BJ (cell line): ENCODE measurements around the gene TUBB4B. TPM values are rescaled to one million over a fixed set of nuclear protein-coding genes. Genes with fewer than 3 reads are reported as not detected.
A peak's percentile ranks its signal among the peaks of the same experiment; 100 is the strongest.

ENCODE experiments used
- CTCF ChIA-PET: fragments of 350-600 bp; formaldehyde crosslinking; extraction: SDS; loops from one replicate; lab custom pipeline; 2021; ENCODE audit warnings: antibody characterized with exemption, inconsistent platforms; lab: Yijun Ruan, JAX
- POLR2A ChIA-PET: fragments of 300-600 bp; sonication (Branson Sonifier 250); formaldehyde crosslinking; extraction: SDS; loops from one replicate; lab custom pipeline; 2021; ENCODE audit warnings: antibody characterized with exemption; lab: Charles Lee
- DNase-seq: peaks from one replicate; pipeline ENCODE4 v3.0.0-alpha.2; 2011; ENCODE audit warnings: low read depth
- H3K27me3 ChIP-seq: 2 replicates; pipeline ENCODE4 v1.6.0; 2011; ENCODE audit warnings: low read length; ENCODE audit not compliant: control insufficient read depth, insufficient read depth
- H3K36me3 ChIP-seq: 2 replicates; pipeline ENCODE4 v1.5.1; 2011; ENCODE audit warnings: low read length; ENCODE audit not compliant: control insufficient read depth, insufficient read depth
- H3K4me3 ChIP-seq: 2 replicates; pipeline ENCODE4 v1.5.1; 2011; ENCODE audit warnings: low read depth, mild to moderate bottlenecking, control low read depth, low read length
- polyA plus RNA-seq: library from polyadenylated mRNA; depleted of rRNA; stranded (reverse); fragments of >200 nt; gene quantifications from 2 replicates; pipeline ENCODE4 v1.2.3, GENCODE V29; 2011; rRNA removed
- TF ChIP-seq, protein P1 (sequence below): IDR thresholded peaks from 2 replicates; pipeline ENCODE4 v1.5.1; 2011; ENCODE audit warnings: low read depth, mild to moderate bottlenecking, control low read depth, inconsistent platforms, low read length, moderate library complexity; ENCODE audit not compliant: insufficient read depth

TUBB4B gene
- polyA plus RNA-seq, 1 experiment: 385 TPM

DNA sequence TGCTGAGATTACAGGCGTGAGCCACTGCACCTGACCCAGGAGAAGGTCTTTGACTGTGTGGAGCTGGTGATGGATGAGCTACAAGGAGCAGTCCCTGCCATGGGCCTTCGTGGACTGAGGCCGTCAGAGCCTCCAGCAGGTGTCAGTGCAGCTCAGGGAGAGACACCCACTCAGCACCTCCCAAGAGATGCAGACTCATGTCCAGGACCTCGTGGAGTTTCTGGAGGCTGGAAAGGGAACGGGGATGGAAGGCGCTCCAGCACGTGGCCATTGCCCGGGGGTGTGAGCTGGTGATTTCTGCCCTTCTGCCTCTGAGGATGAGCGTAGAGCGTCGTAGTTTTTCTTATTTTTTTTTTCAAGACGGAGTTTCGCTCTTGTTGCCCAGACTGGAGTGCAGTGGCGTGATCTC, 45.9 kb downstream of the TUBB4B start:
- TF ChIP-seq, protein P1, sequence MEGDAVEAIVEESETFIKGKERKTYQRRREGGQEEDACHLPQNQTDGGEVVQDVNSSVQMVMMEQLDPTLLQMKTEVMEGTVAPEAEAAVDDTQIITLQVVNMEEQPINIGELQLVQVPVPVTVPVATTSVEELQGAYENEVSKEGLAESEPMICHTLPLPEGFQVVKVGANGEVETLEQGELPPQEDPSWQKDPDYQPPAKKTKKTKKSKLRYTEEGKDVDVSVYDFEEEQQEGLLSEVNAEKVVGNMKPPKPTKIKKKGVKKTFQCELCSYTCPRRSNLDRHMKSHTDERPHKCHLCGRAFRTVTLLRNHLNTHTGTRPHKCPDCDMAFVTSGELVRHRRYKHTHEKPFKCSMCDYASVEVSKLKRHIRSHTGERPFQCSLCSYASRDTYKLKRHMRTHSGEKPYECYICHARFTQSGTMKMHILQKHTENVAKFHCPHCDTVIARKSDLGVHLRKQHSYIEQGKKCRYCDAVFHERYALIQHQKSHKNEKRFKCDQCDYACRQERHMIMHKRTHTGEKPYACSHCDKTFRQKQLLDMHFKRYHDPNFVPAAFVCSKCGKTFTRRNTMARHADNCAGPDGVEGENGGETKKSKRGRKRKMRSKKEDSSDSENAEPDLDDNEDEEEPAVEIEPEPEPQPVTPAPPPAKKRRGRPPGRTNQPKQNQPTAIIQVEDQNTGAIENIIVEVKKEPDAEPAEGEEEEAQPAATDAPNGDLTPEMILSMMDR: peak; percentile 58
- H3K4me3 ChIP-seq: no peak overlapping the region
- 0 out of 2 replicates have a peak, but pooled peaks cover 2% of the 10 kb centered on the region for H3K36me3 ChIP-seq
- ChIA-PET CTCF (interaction anchor here (0.8 to 2.1 kb wide), 8 partner anchors 10 to 314 kb away, joined by 3 to 11 read pairs (median 4); partner anchors contain the start of genes NRARP and TOR4A), POLR2A (no interaction called here)
- DNase-seq: no peak
- H3K27me3 ChIP-seq: no peaks in the 10 kb centered on the region

DNA sequence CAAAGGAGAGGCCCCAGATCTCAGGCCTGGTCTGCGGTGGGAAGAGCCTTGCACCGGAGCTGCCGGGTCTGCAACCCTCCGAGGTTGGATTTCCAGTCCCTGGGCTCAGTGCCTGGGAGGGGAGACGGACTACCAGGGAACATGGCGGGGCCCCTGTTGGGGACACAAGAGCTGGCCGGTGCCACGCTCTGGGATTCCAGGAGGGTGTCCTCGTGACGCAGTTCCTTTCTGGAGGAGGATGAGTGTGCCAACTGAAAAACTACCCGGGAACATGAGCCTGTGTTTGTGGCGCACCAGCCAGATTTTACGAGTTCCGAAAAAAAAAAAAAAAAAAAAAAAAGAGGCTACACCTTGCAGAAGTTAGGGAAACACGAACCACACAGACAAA, 52.0 kb downstream of the TUBB4B start:
- TF ChIP-seq, protein P1: no peak
- ChIA-PET POLR2A (interaction anchor here (0.5 kb wide), 1 partner anchor 8 kb away, joined by 10 read pairs; no protein-coding TSS in a partner anchor), CTCF (interaction anchor here (0.6 to 1.2 kb wide), 4 partner anchors 9 to 153 kb away, joined by 3 to 6 read pairs (median 3); partner anchors contain the start of gene NRARP)
- Histone ChIP-seq H3K27me3 (peaks cover 11% of the 10 kb centered on the region), H3K4me3 (no peak overlapping the region), H3K36me3 (no peaks in the 10 kb centered on the region)
- DNase-seq: no peak

Other genes with a start within 250 kb of the TUBB4B start
- 10.3 and 11.8 TPM in 2 replicates for gene PAXX, start 248.9 kb upstream of the TUBB4B start, polyA plus RNA-seq
- gene CLIC3, start 244.7 kb upstream of the TUBB4B start, polyA plus RNA-seq: 3.9 and 4.0 TPM in 2 replicates
- gene ABCA2, start 213.1 kb upstream of the TUBB4B start, polyA plus RNA-seq: 8.7 and 16.0 TPM in 2 replicates
- not detected in 2 replicates for gene FUT7, start 209.2 kb upstream of the TUBB4B start, polyA plus RNA-seq
- 21.8 and 31.9 TPM in 2 replicates for gene NPDC1, start 195.1 kb upstream of the TUBB4B start, polyA plus RNA-seq
- gene ENTPD2, start 187.2 kb upstream of the TUBB4B start, polyA plus RNA-seq: not detected in 2 replicates
- gene SAPCD2, start 170.7 kb upstream of the TUBB4B start, polyA plus RNA-seq: 5.1 and 8.6 TPM in 2 replicates
- 2.8 and 5.6 TPM in 2 replicates for gene UAP1L1, start 163.8 kb upstream of the TUBB4B start, polyA plus RNA-seq
- 53.0 and 80.0 TPM in 2 replicates for gene MAN1B1, start 154.3 kb upstream of the TUBB4B start, polyA plus RNA-seq
- 66.7 and 94.4 TPM in 2 replicates for gene DPP7, start 126.6 kb upstream of the TUBB4B start, polyA plus RNA-seq
- 0.04 and 0.10 TPM in 2 replicates for gene GRIN1, start 102.1 kb upstream of the TUBB4B start, polyA plus RNA-seq
- not detected in 2 replicates for gene LRRC26, start 71.2 kb upstream of the TUBB4B start, polyA plus RNA-seq
- gene TMEM210, start 69.2 kb upstream of the TUBB4B start, polyA plus RNA-seq: not detected in 2 replicates
- 14.6 and 25.5 TPM in 2 replicates for gene ANAPC2, start 52.7 kb upstream of the TUBB4B start, polyA plus RNA-seq
- gene SSNA1, start 52.6 kb upstream of the TUBB4B start, polyA plus RNA-seq: 53.8 and 81.4 TPM in 2 replicates
- 2.9 and 3.5 TPM in 2 replicates for gene TPRN, start 40.5 kb upstream of the TUBB4B start, polyA plus RNA-seq
- gene TMEM203, start 35.6 kb upstream of the TUBB4B start, polyA plus RNA-seq: 37.8 and 43.8 TPM in 2 replicates
- gene NDOR1, start 35.6 kb upstream of the TUBB4B start, polyA plus RNA-seq: 4.4 and 7.1 TPM in 2 replicates
- 0.26 and 0.39 TPM in 2 replicates for gene RNF208, start 19.0 kb upstream of the TUBB4B start, polyA plus RNA-seq
- gene CYSRT1, start 16.1 kb upstream of the TUBB4B start, polyA plus RNA-seq: 0.58 and 0.74 TPM in 2 replicates
- gene RNF224, start 13.8 kb upstream of the TUBB4B start, polyA plus RNA-seq: not detected in 2 replicates
- gene SLC34A3, start 10.4 kb upstream of the TUBB4B start, polyA plus RNA-seq: not detected in 2 replicates
- gene STPG3, start 10.0 kb downstream of the TUBB4B start, polyA plus RNA-seq: not detected in 2 replicates
- 26.6 and 51.9 TPM in 2 replicates for gene NELFB, start 14.0 kb downstream of the TUBB4B start, polyA plus RNA-seq
- gene TOR4A, start 36.4 kb downstream of the TUBB4B start, polyA plus RNA-seq: 16.9 and 23.8 TPM in 2 replicates
- 0.17 TPM in 2 replicates for gene NRARP, start 61.0 kb downstream of the TUBB4B start, polyA plus RNA-seq
- 4.9 and 5.4 TPM in 2 replicates for gene EXD3, start 181.9 kb downstream of the TUBB4B start, polyA plus RNA-seq
- 0.20 and 0.32 TPM in 2 replicates for gene NOXA1, start 182.1 kb downstream of the TUBB4B start, polyA plus RNA-seq
- not detected in 2 replicates for gene ENTPD8, start 200.1 kb downstream of the TUBB4B start, polyA plus RNA-seq
- gene NSMF, start 218.0 kb downstream of the TUBB4B start, polyA plus RNA-seq: 21.5 and 35.7 TPM in 2 replicates